Tibial nerve (tissue), 4 donors: Measurements from ENCODE around the gene FXYD5. TPM values are rescaled to one million over a fixed set of nuclear protein-coding genes. Genes with fewer than 3 reads are reported as not detected.

Experiments
- DNase-seq, 2 donors: peaks; one replicate each; pipeline ENCODE4 v3.0.0-alpha.2; 2019; ENCODE audit warnings: low spot score in 2 of 2
- H3K27ac ChIP-seq, 4 donors: fragments of 200-600 bp; sonication (generic) in 3 of 4; one replicate each; pipeline ENCODE4 v1.5.1; 2017 to 2019; ENCODE audit warnings: mild to moderate bottlenecking in 1 of 4
- H3K27me3 ChIP-seq, 2 donors: fragments of 200-600 bp; sonication (generic) in 1 of 2; one replicate each; pipeline versions ENCODE4 v1.5.1 to v1.6.0; 2017 to 2019
- H3K36me3 ChIP-seq, 3 donors: fragments of 200-600 bp; sonication (generic); one replicate each; pipeline ENCODE4 v1.5.1; 2018 to 2019
- H3K4me1 ChIP-seq, 4 donors: fragments of 200-600 bp; sonication (generic) in 3 of 4; one replicate each; pipeline ENCODE4 v1.5.1; 2017 to 2019
- H3K4me3 ChIP-seq, 4 donors: fragments of 200-600 bp; sonication (generic) in 3 of 4; one replicate each; pipeline ENCODE4 v1.5.1; 2017 to 2019; ENCODE audit warnings: mild to moderate bottlenecking in 1 of 4, moderate library complexity in 1 of 4
- H3K9me3 ChIP-seq, 4 donors: fragments of 200-600 bp; sonication (generic) in 3 of 4; one replicate each; pipeline ENCODE4 v1.5.1; 2017 to 2019
- EP300 ChIP-seq, 2 donors: sonication (generic); formaldehyde crosslinking; IDR thresholded peaks; one replicate each; pipeline ENCODE4 v1.6.1; 2017; ENCODE audit warnings: antibody characterized with exemption in 2 of 2, mild to moderate bottlenecking in 1 of 2
- POLR2A ChIP-seq, 2 donors: fragments of 450-650 bp; IDR thresholded peaks; one replicate each; pipeline ENCODE4 v1.6.1; 2017; ENCODE audit warnings: antibody characterized with exemption in 2 of 2, mild to moderate bottlenecking in 2 of 2, moderate library complexity in 2 of 2
- WGBS, 2 donors: methylation state at CpG; one replicate each; pipeline ENCODE4 v1.1.5; 2018; 5-methylcytosine and 5-hydroxymethylcytosine counted together
- total RNA-seq, 4 donors: library from RNA; depleted of rRNA; stranded (reverse); fragments of >200 nt; gene quantifications; one replicate each; pipeline ENCODE4 v1.1.0, GENCODE V29; 2016
- TF ChIP-seq, protein P1 (sequence below), 5 experiments: fragments of 200-600 bp in 3 of 5; fragments of 450-650 bp in 2 of 5; sonication (generic) in 3 of 5; IDR thresholded peaks; one replicate each; pipeline ENCODE4 v1.5.1; 2016 to 2019; ENCODE audit warnings: antibody characterized with exemption in 5 of 5, mild to moderate bottlenecking in 3 of 5, moderate library complexity in 2 of 5

Gene FXYD5
- total RNA-seq, 4 donors from 2014 or later, result 19.9 to 53.4 (median 37.5) TPM

DNA sequence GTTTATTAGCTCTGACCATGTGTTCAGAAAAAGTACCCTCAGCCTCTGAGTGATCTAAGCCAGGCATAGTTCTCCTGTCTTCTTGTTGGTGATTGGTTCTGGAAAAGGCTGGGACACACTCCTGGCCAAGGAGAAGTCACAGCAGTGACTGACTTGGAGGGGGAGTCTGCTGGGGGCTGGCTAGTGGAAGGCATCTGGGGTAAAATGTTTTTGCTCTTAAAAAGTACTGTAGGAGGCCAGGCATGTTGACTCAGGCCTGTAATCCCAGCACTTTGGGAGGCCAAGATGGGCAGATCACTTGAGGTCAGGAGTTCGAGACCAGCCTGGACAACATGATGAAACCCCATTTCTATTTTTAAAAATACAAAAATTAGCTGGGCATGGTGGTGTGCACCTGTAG, 52.3 kb downstream of the FXYD5 start:
- Histone ChIP-seq H3K4me1 (peaks cover 0 to 17% (median 0%) of the 10 kb centered on the region in 4 donors), H3K27ac (peak overlapping the region in 1 of 4 donors; percentile 60), H3K4me3 (no peak overlapping the region), H3K27me3 (no peaks in the 10 kb centered on the region), H3K36me3 (no peaks in the 10 kb centered on the region), H3K9me3 (no peaks in the 10 kb centered on the region)
- no peak for TF ChIP-seq EP300 (IDR thresholded peaks at IDR 0.05)
- TF ChIP-seq, protein P1, sequence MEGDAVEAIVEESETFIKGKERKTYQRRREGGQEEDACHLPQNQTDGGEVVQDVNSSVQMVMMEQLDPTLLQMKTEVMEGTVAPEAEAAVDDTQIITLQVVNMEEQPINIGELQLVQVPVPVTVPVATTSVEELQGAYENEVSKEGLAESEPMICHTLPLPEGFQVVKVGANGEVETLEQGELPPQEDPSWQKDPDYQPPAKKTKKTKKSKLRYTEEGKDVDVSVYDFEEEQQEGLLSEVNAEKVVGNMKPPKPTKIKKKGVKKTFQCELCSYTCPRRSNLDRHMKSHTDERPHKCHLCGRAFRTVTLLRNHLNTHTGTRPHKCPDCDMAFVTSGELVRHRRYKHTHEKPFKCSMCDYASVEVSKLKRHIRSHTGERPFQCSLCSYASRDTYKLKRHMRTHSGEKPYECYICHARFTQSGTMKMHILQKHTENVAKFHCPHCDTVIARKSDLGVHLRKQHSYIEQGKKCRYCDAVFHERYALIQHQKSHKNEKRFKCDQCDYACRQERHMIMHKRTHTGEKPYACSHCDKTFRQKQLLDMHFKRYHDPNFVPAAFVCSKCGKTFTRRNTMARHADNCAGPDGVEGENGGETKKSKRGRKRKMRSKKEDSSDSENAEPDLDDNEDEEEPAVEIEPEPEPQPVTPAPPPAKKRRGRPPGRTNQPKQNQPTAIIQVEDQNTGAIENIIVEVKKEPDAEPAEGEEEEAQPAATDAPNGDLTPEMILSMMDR (IDR thresholded peaks at IDR 0.05), result no peak
- TF ChIP-seq POLR2A (IDR thresholded peaks at IDR 0.05), result no peak
- no peak for DNase-seq
- WGBS, 2 donors, result 93 to 100% methylated on average over 1 of the region's 1 CpG

DNA sequence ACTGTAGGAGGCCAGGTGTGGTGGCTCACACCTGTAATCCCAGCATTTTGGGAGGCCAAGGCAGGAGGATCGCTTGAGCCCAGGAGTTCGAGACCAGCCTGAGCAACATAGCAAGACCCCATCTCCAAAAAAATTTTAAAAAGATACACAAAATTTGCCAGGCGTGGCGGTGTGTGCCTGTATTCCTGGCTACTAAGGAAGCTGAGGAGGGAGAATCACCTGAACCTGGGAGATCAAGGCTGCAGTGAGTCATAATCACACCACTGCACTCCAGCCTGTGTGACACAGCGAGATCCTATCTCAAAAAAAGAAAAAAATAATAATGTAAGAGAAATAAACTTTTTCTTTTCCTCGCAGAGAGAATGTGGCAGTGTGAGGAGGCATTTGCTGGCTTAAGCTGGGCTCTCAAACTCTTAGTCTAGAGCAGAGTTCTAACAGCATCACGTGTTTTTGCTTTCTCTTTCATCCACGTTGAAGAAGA, 52.9 kb downstream of the FXYD5 start:
- Histone ChIP-seq H3K36me3 (no peaks in the 10 kb centered on the region), H3K9me3 (no peaks in the 10 kb centered on the region), H3K4me3 (no peak overlapping the region), H3K27me3 (no peaks in the 10 kb centered on the region), H3K27ac (peak overlapping the region in 1 of 4 donors; percentile 60), H3K4me1 (peaks cover 0 to 21% (median 0%) of the 10 kb centered on the region in 4 donors)
- TF ChIP-seq, protein P1 (IDR thresholded peaks at IDR 0.05), result no peak
- TF ChIP-seq POLR2A (IDR thresholded peaks at IDR 0.05) (no peak), EP300 (IDR thresholded peaks at IDR 0.05) (no peak)
- WGBS, 2 donors, result 81 to 82% methylated on average over 8 of the region's 8 CpGs
- no peak for DNase-seq

DNA sequence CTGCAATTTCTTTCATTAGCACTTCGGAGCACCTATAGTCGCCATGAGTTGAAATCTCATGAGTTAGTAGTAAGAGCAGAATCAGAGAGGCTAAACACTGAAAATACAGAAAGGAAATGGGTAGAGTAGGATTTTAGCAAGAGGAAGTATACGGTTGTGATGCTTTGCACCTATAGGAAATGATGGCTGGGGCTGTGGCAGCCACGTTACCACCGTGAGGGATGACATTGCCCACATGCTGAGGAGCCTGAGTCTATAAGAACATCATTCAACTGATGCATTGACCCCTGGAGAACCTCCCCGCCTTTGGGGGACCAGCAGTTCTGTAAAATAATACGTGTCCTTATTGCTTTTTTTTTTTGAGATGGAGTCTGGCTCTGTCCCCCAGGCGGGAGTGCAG, 53.6 kb downstream of the FXYD5 start:
- H3K4me1 ChIP-seq, result peaks cover 0 to 28% (median under 1%) of the 10 kb centered on the region in 4 donors
- 83 to 92% methylated on average over 8 of the region's 8 CpGs for WGBS, 2 donors
- H3K9me3 ChIP-seq, result no peaks in the 10 kb centered on the region
- no peak for DNase-seq
- H3K36me3 ChIP-seq, result no peaks in the 10 kb centered on the region
- no peak overlapping the region for H3K27ac ChIP-seq
- no peak overlapping the region for H3K4me3 ChIP-seq
- TF ChIP-seq, protein P1 (IDR thresholded peaks at IDR 0.05), result no peak
- H3K27me3 ChIP-seq, result no peaks in the 10 kb centered on the region

DNA sequence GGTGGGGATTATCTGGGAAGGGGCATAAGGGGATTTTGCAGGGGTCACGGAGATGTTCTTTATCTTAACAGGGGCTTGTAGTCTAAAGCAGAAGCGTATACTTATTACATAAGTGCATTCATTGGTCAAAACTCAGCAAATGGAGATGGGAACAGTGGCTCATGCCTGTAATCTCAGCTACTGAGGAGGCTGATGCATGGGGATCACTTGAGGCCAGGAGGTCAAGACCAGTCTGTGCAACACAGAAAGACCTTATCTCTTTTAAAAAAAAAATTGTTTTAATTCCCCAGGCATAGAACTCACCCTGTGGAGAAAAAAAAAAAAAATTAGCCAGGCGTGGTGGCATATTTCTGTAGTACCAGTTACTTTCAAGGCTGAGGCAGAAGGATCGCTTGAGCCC, 55.1 kb downstream of the FXYD5 start:
- Histone ChIP-seq H3K4me3 (no peak overlapping the region), H3K9me3 (no peaks in the 10 kb centered on the region), H3K27me3 (no peaks in the 10 kb centered on the region), H3K27ac (peak overlapping the region in 1 of 4 donors; percentile 3), H3K4me1 (peaks cover 0 to 43% (median 8%) of the 10 kb centered on the region in 4 donors), H3K36me3 (no peaks in the 10 kb centered on the region)
- 77 to 78% methylated on average over 4 of the region's 4 CpGs for WGBS, 2 donors
- DNase-seq, result no peak
- TF ChIP-seq, protein P1 (IDR thresholded peaks at IDR 0.05), result no peak

DNA sequence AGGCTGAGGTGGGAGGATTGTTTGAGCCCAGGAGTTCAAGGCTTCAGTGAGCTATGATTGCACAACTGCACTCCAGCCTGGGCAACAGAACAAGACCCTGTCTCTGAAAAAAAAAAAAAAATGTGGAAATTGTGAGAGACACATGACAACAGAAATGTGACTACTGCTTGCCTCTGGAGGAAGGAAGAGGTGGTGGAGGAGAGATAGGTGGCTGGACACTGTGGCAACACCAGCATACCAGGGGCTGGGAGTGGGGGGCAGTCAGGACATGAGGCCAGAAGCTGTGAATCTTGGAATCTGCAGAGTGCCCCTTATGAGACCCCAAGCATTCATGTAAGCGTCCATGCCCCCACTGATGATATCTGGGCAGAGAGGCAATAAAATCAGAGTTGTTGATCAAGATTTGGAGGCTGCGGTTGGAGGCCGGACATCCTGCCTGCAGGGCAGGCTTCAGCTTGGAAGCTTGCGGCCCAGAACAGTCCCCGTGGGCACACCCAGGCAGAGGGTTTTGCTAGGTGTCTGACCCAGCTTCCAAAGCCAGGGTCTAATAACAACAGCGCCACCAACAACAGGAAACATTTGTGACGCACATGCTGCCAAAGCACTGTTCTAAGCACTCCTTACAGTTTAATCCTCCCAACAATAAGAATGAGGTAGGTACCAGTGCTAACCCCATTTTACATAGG, 57.2 kb downstream of the FXYD5 start:
- peaks cover 0 to under 1% (median 0%) of the 10 kb centered on the region in 4 donors for H3K9me3 ChIP-seq
- peaks cover 0 to 29% (median 9%) of the 10 kb centered on the region in 4 donors for H3K4me1 ChIP-seq
- peak; percentile 24 to 47 for DNase-seq
- peak overlapping the region in 3 of 4 donors; percentile 80 to 82 (median 81) for H3K27ac ChIP-seq
- WGBS, 2 donors, result 56 to 61% methylated on average over 6 to 7 of the region's 7 CpGs
- H3K4me3 ChIP-seq, result no peak overlapping the region
- H3K27me3 ChIP-seq, result no peaks in the 10 kb centered on the region
- H3K36me3 ChIP-seq, result no peaks in the 10 kb centered on the region
- TF ChIP-seq POLR2A (IDR thresholded peaks at IDR 0.05) (peak; percentile 10 to 12), EP300 (IDR thresholded peaks at IDR 0.05) (peak; percentile 14 to 42)
- TF ChIP-seq, protein P1 (IDR thresholded peaks at IDR 0.05), result no peak
